ENCODE results near the gene UBE2E2.

DNA sequence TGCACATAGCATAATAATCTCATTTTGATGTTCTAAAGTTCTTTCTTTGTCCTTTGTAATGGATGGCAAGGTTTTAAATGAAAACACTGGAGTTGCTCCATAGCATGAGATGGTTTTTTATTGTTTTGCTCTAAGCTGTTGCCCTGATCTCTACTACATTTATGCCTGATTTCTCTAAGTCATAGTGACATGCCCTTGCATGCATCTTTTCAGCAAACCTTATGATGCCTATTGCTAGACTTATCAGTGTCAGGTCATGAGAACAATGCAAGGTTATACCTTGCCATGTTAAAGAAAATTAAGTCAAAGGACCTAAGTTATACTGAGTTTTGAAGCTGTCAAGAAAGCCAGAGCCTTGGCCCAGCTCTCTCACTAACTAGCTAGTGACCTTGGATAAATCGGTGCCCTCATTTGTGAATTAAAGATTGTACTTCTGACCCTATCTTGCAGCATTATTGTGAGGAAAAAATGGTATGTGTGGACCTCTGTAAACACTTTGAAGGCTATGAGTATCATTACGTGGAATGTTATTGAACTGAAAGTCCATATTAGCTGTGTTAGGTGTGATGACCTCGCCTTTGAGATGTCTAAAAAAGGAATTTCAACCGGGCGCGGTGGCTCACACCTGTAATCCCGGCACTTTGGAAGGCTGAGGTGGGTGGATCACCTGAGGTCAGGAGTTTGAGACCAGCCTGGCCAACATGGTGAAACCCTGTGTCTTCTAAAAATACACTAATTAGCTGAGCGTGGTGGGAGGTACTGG, 346.2 kb downstream of the UBE2E2 start:
- TF ChIP-seq EZH2phosphoT487 (IDR thresholded peaks at IDR 0.05; ENCODE audit: insufficient read depth, low read depth) (no peak), EZH2 (IDR thresholded peaks at IDR 0.05; ENCODE audit: insufficient read depth, poor library complexity, severe bottlenecking) (no peak)
